ENCODE results near the gene SBF2.

SBF2 gene

GRCh38 chr11:10030122-10030490, 263.9 kb downstream of the SBF2 start:
- in situ Hi-C loops (cut with MboI; ENCODE audit: low pct_unique_long_range_greater_than_20kb, low sequenced_read_pairs, unreplicated experiment) = no loop called here
- no peak for TF ChIP-seq CTCF (IDR thresholded peaks at IDR 0.05; ENCODE audit: extremely low read depth, insufficient read depth, missing control alignments)

DNA sequence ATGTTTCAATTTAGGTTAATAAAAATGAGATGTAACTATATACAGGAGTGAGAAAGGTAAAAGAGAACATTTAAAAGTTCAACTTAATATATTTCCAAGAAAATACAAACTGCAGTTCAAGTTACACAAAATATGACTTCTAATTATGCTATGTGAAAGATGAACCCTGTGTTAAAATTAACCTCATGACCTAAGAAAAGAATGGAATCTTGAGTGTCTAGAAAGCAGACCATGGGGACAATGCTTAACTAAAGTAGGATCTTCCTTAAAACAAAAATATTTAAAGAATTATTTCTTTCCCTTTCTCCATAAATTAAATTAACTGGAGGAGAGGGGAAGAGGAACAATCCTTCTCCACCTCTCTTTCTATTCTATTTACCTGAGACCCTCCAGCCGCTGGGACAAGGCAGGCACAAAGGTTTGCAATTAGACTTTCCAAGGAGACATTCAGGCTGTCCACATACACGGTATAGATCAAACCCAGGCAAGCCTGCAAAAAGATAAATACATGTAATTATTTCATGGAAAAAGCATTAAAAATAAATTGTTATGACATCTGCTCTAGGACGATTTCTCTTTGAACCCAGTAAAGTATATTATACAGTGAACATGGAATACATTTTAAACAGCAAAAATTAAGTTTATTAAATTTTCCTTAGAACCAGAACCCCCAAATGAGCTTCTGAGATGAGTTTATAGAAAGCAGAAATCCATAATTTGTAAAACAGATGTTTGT, 264.5 kb downstream of the SBF2 start:
- in situ Hi-C loops (cut with MboI; ENCODE audit: low pct_unique_long_range_greater_than_20kb, low sequenced_read_pairs, unreplicated experiment) = no loop called here
- no peak for TF ChIP-seq CTCF (IDR thresholded peaks at IDR 0.05; ENCODE audit: extremely low read depth, insufficient read depth, missing control alignments)
- no peak for DNase-seq (ENCODE audit: low spot score)

More at GRCh38 chr11:10030122-10030490, 263.9 kb downstream of the SBF2 start:
- no peak for DNase-seq (ENCODE audit: low spot score)

- no peak for TF ChIP-seq CTCF (IDR thresholded peaks at IDR 0.05; ENCODE audit: extremely low read depth, insufficient read depth, missing control alignments)
- no peak for DNase-seq (ENCODE audit: low spot score)
- in situ Hi-C loops (cut with MboI; ENCODE audit: low pct_unique_long_range_greater_than_20kb, low sequenced_read_pairs, unreplicated experiment) = no loop called here
These were observed 267.5 kb downstream of the SBF2 start for GRCh38 chr11:10026514-10026913.

DNA sequence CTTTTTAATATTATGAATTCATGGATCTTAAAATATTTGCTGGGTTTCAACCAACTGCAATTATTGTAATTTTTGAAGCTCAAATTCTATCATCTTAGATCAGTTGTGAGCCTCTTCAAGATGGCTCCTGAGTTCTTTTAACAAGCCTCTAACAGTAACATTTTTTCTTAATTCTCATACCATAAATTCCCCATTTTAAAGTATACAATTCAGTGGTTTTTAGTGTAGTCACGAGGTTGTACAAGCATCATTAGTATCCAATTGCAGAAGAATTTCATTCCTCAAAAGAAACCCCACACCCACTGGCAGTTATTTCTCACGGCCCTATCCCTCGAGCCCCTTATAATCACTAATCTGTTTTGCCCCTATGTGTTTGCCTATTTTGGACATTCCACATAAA, 270.8 kb downstream of the SBF2 start:
- DNase-seq (ENCODE audit: low spot score) = no peak
- no peak for TF ChIP-seq CTCF (IDR thresholded peaks at IDR 0.05; ENCODE audit: extremely low read depth, insufficient read depth, missing control alignments)
- in situ Hi-C loops (cut with MboI; ENCODE audit: low pct_unique_long_range_greater_than_20kb, low sequenced_read_pairs, unreplicated experiment) = no loop called here

DNA sequence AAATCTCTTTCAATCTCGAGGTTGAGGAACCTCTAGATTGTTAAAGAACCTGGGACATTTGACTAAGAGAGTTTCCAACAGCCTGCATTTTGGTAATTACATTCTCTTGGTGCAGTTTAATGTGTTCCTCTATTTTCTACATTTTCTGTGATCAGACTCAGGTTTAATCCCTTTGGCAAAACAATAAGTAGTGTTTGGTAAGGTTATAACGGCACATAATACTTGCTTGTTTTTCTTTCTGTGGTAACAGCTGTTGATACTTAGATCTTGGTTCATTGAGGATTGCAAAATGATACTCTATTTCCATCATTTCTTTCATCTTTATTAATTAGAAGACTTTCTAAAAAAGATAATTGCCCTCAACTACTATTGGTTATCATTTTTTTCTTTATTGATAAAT, 271.3 kb downstream of the SBF2 start:
- in situ Hi-C loops (cut with MboI; ENCODE audit: low pct_unique_long_range_greater_than_20kb, low sequenced_read_pairs, unreplicated experiment) = no loop called here
- DNase-seq (ENCODE audit: low spot score) = no peak
- TF ChIP-seq CTCF (IDR thresholded peaks at IDR 0.05; ENCODE audit: extremely low read depth, insufficient read depth, missing control alignments) = no peak

GRCh38 chr11:10021563-10021962, 272.5 kb downstream of the SBF2 start:
- DNase-seq (ENCODE audit: low spot score) = no peak
- no peak for TF ChIP-seq CTCF (IDR thresholded peaks at IDR 0.05; ENCODE audit: extremely low read depth, insufficient read depth, missing control alignments)
- in situ Hi-C loops (cut with MboI; ENCODE audit: low pct_unique_long_range_greater_than_20kb, low sequenced_read_pairs, unreplicated experiment) = no loop called here

Data from GM13977 (cell line).